ENCODE measurements around the gene COQ8B. TPM values are rescaled to one million over a fixed set of nuclear protein-coding genes. Genes with fewer than 3 reads are reported as not detected.

The COQ8B gene
- polyA plus RNA-seq, 1 experiment, result 35.3 TPM

DNA sequence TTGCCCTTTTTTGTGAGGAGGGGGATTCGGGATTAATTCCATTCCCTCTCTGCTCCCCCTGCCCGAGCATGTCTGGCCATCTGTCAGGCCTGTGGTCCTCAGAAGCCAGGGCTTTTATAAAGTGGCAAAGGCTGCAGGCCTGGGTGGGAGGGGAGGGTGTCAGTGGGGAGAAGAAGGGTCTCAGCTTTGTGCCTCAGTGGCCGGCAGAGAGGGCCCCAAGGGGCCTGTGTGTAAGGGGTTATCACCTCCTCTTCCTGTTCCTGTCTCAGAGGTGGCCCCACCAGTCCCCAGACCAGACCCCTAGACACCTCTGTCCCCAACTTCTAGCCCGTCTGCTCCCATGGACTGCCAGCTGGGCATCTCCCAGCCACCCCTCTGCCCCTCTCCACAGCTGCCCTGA lies 22.8 kb downstream of the COQ8B start:
- Histone ChIP-seq H3K27me3 (ENCODE audit: control insufficient read depth, insufficient read depth, low read length) (no peaks in the 10 kb centered on the region), H3K36me3 (ENCODE audit: control insufficient read depth, insufficient read depth, low read length) (peaks cover 24% of the 10 kb centered on the region), H3K4me3 (ENCODE audit: low read depth, low read length) (no peak overlapping the region)
- ChIA-PET CTCF (interaction anchor here (1.1 kb wide), 1 partner anchor 59 kb away, joined by 3 read pairs; no protein-coding TSS in a partner anchor), POLR2A (no interaction called here)
- DNase-seq (ENCODE audit: low read depth), result no peak
- TF ChIP-seq, protein P1, sequence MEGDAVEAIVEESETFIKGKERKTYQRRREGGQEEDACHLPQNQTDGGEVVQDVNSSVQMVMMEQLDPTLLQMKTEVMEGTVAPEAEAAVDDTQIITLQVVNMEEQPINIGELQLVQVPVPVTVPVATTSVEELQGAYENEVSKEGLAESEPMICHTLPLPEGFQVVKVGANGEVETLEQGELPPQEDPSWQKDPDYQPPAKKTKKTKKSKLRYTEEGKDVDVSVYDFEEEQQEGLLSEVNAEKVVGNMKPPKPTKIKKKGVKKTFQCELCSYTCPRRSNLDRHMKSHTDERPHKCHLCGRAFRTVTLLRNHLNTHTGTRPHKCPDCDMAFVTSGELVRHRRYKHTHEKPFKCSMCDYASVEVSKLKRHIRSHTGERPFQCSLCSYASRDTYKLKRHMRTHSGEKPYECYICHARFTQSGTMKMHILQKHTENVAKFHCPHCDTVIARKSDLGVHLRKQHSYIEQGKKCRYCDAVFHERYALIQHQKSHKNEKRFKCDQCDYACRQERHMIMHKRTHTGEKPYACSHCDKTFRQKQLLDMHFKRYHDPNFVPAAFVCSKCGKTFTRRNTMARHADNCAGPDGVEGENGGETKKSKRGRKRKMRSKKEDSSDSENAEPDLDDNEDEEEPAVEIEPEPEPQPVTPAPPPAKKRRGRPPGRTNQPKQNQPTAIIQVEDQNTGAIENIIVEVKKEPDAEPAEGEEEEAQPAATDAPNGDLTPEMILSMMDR (IDR thresholded peaks at IDR 0.05; ENCODE audit: insufficient read depth, low read depth, low read length), result no peak

DNA sequence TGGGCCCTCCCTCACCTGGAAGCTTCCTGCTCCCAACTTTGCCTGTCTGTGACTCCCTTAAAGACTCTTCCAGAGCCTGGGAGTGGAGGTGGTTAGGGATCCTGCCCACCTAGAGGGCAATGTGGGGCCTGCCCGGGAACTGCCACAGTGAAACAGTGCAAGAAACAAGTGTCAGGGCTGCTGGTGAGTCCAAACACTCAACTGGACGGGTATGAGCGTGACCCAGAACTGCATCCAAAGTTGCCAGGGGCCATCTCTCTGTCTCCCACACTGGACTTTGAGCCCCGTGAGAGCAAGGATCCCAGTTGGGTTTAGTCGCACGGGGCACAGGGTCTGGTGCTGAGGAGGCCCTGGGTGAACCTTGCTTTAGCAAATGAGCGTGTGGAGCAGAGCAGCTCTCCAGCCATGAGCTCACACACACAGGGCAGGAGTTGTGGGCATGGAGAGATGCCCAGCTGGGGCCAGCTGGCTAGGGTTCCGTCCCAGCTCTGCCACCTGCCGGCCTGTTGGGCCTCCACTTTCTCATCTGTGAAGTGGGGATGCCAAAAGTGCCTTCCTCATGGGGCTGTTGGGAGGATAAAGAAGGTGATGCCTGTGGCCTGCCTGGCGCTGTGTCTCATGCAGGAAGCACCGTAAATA lies 23.4 kb downstream of the COQ8B start:
- Histone ChIP-seq H3K27me3 (ENCODE audit: control insufficient read depth, insufficient read depth, low read length) (no peaks in the 10 kb centered on the region), H3K4me3 (ENCODE audit: low read depth, low read length) (no peak overlapping the region), H3K36me3 (ENCODE audit: control insufficient read depth, insufficient read depth, low read length) (peaks cover 21% of the 10 kb centered on the region)
- ChIA-PET POLR2A (no interaction called here), CTCF (interaction anchor here (1.0 to 1.1 kb wide), 2 partner anchors 12 to 59 kb away, joined by 3 read pairs; no protein-coding TSS in a partner anchor)
- no peak for DNase-seq (ENCODE audit: low read depth)
- TF ChIP-seq, protein P1 (IDR thresholded peaks at IDR 0.05; ENCODE audit: insufficient read depth, low read depth, low read length), result no peak

DNA sequence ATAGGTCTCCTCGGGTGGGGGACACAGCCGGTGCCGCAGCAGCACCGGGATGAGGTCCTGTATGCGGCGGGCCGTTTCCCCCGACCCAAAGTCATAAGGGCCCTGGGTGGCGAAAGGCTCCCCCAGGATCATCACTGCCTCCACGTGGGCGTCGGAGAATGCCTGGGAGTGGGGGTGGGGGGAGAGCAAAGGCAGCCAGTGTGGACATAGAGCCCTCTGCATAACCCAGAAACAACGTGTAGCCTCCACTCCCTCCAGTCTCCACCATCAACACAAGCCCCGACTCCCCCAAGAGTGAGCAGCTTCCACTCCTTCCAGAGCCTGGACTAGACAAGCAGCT lies 24.5 kb downstream of the COQ8B start:
- CTCF ChIA-PET, result interaction anchor here (0.8 to 1.9 kb wide), 4 partner anchors 10 to 29 kb away, joined by 3 to 6 read pairs (median 4); no protein-coding TSS in a partner anchor
- POLR2A ChIA-PET, result no interaction called here
- H3K4me3 ChIP-seq (ENCODE audit: low read depth, low read length), result no peak overlapping the region
- TF ChIP-seq, protein P1 (IDR thresholded peaks at IDR 0.05; ENCODE audit: insufficient read depth, low read depth, low read length), result no peak
- DNase-seq (ENCODE audit: low read depth), result no peak
- H3K27me3 ChIP-seq (ENCODE audit: control insufficient read depth, insufficient read depth, low read length), result no peaks in the 10 kb centered on the region
- H3K36me3 ChIP-seq (ENCODE audit: control insufficient read depth, insufficient read depth, low read length), result peaks cover 21% of the 10 kb centered on the region

DNA sequence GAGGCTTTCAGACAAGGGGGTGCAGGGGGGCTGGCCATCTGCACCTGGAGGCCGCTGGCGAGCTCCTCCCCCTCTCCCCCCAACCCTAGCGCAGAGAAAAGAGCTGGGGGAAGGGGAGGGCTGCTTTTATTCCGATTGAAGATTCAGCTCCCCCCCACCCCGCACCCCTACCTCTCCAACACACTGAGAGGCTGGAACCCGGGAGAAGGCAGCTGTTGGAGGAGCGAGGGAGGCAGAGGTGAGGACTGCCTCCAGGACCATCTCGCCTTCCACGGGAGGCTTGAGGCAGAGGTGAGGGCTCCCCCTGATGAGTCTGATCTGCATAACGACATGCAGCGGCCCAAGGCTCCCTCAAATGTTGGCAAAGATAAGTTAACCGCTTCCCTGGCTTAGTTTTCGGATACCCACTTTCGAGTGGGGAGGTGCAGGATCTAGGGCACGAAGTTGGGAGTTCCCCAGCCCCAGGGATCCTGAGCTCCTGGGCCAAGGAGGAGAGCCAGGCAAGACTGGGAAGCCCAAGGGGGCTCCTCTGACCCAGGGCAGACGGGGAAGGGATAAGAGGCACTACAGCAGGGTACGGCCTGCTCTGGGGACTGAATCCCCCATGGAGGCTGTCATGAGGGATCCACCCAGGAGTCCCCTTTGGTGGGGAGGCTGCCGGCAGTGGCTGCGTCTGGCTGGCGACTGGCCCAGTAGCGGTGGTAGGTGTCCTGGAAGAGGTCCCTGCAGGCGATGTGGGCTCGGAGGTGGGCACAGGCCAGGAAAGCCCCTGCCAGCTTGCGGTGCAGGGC lies 25.1 kb downstream of the COQ8B start:
- ChIA-PET POLR2A (no interaction called here), CTCF (interaction anchor here (0.8 to 1.9 kb wide), 5 partner anchors 11 to 115 kb away, joined by 3 to 6 read pairs (median 5); no protein-coding TSS in a partner anchor)
- Histone ChIP-seq H3K36me3 (ENCODE audit: control insufficient read depth, insufficient read depth, low read length) (peaks cover 22% of the 10 kb centered on the region), H3K4me3 (ENCODE audit: low read depth, low read length) (no peak overlapping the region), H3K27me3 (ENCODE audit: control insufficient read depth, insufficient read depth, low read length) (no peaks in the 10 kb centered on the region)
- TF ChIP-seq, protein P1 (IDR thresholded peaks at IDR 0.05; ENCODE audit: insufficient read depth, low read depth, low read length), result no peak
- no peak for DNase-seq (ENCODE audit: low read depth)

DNA sequence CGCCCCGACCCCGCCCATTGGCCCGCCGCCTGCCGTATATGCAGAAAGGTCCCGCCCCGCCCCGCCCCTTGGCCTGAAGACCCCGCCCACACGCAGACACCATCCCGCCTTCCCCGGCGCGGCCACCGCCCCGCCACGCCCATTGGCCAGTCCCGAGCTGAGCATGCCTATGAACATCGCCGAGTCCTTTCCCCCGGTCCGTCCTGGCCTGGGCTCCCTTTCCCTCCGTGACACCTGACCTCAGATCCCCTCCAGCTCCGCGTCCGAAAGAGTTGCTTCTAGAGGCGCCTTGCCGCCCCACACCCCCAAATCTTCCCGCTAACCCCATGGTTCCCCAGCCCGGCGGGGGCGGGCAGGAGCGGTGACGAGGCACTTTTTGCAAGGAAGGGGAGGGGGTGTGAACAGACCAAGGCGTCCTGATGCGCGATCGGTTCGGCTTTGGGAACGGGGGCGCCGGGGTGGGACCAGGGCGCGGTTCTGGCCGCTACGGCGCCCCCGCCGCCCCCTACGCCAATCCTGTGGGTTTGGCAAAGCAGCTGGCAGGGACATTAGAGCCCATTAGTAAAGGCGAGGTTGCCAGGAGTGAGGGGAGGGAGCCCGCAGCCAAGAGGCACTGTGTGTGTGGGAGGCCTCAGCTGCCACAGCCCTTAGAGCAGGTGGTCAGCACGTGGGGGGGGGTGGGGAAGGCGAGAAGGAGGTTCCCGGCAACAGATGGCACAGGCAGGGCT lies 25.8 kb downstream of the COQ8B start:
- ChIA-PET CTCF (interaction anchor here (0.8 to 1.9 kb wide), 7 partner anchors 9 to 116 kb away, joined by 3 to 6 read pairs (median 4); no protein-coding TSS in a partner anchor), POLR2A (interaction anchor here (0.6 kb wide), 1 partner anchor 11 kb away, joined by 3 read pairs; no protein-coding TSS in a partner anchor)

More for the DNA sequence above, 25.8 kb downstream of the COQ8B start:
- Histone ChIP-seq H3K4me3 (ENCODE audit: low read depth, low read length) (peak overlapping the region; percentile 61), H3K36me3 (ENCODE audit: control insufficient read depth, insufficient read depth, low read length) (peaks cover 23% of the 10 kb centered on the region), H3K27me3 (ENCODE audit: control insufficient read depth, insufficient read depth, low read length) (no peaks in the 10 kb centered on the region)
- TF ChIP-seq, protein P1 (IDR thresholded peaks at IDR 0.05; ENCODE audit: insufficient read depth, low read depth, low read length), result no peak
- peak; percentile 41 for DNase-seq (ENCODE audit: low read depth)

All from BJ (cell line).